Measurements from ENCODE around the gene RAB24.

The RAB24 gene

GRCh38 chr5:177332896-177333260 is 29.4 kb upstream of the RAB24 start:
- no peak for DNase-seq

- DNase-seq, result no peak
Observed at GRCh38 chr5:177332031-177332895, 28.7 kb upstream of the RAB24 start.

GRCh38 chr5:177330991-177331842 is 27.7 kb upstream of the RAB24 start:
- no peak for DNase-seq

GRCh38 chr5:177329883-177330282 is 26.4 kb upstream of the RAB24 start:
- DNase-seq, result no peak

- no peak for DNase-seq
Observed at GRCh38 chr5:177328545-177329231, 25.2 kb upstream of the RAB24 start.

DNA sequence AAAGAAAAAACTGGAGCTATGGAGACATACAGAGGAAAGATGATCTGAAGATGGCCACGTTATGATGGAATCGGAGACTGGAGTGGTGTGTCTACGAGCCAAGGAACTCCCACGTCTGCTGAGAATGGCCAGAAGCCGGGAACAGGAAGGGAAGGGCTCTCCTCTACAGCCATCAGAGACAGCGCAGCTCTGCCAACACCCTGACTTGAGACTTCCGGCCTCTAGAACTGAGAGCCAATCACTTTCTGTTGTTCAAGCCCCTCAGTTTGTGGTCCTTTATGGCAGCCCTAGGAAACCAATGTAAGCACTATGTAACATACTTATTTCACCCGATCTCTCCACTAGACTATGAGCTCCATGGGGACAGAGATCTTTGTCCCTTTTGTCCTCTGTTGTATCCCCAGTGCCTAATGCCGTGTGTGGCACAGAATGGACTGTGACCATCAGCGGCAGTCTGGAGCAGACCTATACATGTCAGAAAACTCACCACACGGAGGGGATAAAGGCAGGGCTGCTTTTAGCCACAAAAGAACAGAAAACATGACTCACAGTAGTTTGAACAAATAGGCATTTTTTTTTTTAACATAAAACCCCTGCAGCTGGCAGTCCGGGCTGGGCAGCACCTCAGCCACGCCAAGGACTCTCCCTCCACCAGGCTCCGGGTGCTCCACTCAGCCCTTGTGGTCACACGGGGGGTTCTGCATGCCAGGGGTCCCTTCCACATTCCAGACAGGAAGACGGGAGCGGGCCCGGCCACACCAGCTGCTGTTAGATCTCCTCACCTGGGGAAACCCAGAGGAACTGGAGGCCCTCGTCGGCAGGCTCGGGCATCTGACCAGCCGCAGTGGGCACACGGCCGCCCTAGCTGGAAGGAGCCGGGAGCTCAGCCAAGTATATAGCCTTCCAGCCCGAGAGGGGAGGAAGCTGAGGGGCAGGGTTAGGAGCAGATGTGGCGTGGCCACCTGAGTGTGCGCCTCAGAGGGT is 24.3 kb upstream of the RAB24 start:
- no peak for DNase-seq

DNA sequence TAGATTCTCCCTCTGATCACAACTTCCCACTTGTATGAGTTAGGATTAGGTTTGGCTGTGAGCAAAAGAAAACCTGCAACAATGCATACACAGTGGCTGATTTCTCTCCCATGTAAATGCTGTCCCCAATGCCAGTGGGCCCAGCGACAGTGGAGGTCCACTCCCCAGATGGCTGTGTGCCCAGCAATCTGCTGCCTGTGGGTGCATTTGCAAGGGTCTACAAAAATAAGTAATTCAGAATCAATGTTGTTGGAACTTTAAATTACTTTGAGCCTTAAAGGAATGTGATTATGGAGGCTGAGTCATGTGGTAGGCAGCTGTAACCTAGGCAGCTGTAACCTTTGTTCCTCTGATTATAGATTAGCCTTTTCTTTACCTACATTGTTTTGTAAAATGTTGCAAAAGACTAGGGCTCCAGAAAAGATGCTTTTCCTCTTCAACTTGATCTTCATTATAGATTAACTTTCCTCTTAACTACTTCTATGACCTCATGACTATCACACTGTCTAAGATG is 22.4 kb upstream of the RAB24 start:
- DNase-seq, result no peak

DNA sequence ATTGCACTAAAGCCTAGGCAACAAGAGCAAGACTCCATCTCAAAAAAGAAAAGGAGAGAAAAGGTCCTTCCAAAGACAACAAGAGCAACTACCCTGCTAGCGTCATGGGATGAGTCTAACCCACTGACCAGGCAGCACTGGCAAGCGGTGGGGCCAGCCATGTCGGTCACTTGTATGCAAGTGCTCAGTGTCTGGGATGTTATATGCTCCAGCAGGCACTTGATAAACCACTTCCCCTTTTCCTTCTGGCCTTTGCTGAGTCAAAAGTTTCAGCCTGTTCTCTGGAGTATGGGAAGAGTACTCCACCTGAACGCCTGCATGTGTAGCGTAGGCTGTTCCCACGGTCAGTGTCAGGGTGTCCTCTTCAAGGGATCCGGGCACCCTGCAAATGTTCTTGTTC is 17.4 kb upstream of the RAB24 start:
- no peak for DNase-seq

DNA sequence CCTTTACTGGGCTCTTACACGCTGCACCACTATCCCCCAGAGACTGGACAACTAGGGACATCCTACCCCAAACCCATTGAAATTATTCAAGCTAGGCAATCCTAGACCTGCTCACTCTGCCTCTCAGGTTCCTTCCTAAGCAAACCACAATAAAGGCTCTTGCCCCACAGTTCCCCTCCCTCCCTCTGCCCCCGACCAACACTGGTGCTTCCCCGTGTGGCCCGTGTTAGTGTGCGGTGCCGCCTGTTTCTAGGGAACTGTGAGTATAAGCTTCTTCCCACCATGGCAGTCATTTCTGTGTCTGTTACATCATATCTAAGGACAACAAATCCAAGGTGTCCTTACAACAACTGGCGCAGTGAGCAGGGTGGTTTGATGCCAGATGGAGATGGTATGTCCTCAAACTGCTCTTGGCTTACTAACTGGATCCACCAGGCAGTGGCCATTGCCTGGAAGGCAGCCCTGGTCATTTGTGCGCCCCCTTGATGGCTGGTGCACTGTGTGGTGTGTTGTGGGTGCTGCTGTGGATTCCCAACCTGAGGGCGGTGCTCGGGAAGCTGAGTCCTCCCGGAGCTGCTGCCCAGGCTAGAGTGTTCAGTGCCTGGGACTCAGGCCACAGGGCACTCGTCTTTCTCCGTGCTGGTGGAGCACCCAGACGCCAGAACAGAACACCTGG is 16.5 kb upstream of the RAB24 start:
- no peak for DNase-seq

GRCh38 chr5:177317959-177318377 is 14.4 kb upstream of the RAB24 start:
- peak; percentile 51 for DNase-seq

GRCh38 chr5:177316005-177316404 is 12.5 kb upstream of the RAB24 start:
- no peak for DNase-seq

DNA sequence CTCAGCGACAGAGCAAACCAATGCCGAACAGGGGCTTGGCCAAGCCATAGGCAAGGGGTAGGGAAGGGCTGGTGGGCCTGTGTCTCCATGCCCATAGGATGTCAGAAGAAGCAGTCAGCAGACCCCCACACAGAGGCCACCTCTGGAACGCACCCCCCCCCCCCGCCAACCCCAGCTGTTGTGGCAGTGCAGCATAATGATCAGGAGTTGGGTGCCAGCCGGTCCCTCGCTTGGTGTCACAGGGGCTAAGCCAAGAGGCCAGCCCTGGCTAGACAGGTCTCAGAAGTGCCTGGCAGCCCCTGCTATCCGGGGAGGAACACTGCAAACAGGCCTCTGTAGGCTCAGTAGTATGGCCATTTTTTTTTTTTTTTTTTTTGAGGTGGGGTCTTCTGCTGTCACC is 11.9 kb upstream of the RAB24 start:
- no peak for DNase-seq

DNA sequence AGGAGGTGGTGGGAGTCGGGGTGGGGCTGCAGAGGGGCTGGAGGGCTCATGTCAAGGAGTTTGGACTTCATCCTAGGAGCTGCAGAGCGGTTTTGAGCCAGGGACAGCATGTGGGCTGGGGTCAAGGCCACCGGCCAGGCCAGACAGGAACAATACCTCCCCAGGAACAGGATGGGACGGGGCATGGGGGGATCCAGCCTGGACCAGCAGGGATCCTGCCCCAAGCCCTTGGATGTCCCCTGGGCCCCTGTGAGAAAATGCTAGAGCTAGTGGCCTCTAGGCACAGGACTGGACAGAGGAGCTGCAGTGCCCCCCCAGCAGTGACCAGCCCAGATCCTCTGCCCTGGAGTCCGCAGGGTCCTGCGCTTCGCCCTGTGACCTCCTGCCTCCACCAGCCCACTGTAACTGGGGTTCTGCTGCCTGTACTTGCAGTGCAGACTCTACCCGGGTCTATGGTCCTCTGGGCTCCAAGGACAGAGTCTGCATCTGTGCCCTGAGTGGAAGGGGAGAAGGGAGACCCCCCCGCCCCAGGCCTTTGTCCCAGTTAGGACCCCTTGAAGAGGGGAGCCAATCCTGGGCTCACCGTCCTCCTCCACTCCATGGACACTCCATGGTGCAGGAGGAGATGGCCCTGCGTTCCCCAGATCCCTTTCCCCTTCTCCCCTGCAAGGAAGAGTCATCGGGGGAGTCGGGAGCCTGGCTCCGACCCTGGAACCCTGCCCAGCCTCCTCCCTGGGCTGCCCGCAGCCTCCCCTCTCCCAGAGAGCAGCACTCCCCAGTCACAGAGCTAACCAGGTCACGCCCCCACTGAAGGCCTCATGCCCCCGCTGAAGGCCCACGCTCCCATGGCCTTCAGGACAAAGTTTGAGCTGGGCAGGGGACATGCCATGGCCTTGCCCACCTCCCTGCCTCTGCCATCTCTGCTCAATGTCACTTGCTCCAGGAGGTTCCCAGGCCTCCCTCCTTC is 11.1 kb upstream of the RAB24 start:
- DNase-seq, result no peak

- DNase-seq, result no peak
Observed at GRCh38 chr5:177313561-177314259, 10.2 kb upstream of the RAB24 start.

DNA sequence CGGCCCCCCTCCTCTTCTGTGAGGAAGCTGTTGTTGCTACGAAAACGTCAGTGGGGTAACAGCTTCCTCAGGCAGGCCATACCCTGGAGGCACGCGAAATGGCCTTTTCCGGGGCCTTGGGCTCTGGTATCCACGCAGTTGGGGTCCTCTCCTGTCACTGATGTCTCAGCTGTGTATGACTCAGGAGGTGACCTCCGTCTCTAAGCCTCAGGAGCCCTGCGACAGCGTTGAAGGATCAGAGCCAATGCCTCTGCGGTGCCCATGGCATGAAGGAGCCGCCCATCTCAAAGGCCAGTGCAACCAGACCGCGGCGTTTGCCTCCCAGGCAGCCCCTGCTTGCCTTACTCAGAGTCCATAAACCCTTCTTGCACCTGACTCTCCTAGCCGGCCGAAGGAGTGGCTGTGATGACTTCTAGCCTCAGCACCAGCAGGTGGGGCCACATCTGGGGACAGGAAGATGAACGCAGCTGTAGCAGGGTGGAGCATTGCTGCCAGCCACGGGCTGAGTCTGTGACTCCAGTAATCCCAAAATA is 9.2 kb upstream of the RAB24 start:
- DNase-seq, result no peak

DNA sequence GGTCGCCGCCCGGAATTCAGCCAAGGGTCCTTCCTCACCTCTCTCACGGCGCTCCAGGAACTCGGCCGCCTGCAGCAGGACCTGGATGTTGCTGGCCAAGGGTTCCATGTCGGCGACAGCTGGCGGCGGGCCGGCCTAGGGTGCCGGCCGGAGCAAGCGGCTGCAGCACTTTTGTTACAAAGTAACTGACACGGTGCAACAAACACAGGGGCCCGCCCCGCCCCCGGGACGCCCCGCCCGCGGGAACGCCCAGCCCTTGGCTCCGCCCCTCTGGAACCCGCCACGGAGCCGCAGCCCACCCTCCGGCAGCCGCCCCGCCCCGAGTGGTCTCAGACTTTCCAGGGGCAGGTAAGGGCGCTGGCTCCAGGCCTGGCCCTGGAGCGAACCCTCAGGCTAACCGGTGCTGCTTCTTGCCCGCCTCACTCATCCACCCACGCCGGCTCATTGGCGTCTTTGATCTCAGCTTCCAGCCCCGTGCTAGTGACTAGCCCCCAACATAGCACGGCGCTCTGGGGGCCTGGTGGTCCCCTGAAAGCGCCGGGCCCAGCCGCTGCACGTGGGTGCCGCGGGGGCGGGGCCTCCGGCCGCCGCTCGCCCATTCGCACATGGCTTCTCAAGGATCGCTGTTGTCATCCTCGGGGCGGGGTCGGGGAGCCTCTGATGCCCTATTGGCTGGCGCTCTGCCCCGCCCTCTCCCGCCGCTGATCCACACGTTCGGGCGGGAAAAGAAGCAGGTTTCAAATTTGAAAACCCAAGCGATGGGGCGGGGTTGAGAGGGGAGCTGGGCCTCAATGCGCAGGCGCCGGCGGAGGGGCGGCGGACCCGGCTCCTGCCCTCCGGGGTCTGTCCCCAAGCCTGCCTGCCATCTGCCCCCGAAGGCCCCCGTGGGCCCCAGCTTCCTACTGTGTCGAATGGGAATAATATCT is 8.5 kb upstream of the RAB24 start, which contains the start of gene MXD3:
Gene MXD3, minus strand, starts transcription at position 176 of the 926 bp plus-strand sequence. Its CDS starts 68 bp downstream, at position 108.
- DNase-seq, result peak; percentile 88

DNA sequence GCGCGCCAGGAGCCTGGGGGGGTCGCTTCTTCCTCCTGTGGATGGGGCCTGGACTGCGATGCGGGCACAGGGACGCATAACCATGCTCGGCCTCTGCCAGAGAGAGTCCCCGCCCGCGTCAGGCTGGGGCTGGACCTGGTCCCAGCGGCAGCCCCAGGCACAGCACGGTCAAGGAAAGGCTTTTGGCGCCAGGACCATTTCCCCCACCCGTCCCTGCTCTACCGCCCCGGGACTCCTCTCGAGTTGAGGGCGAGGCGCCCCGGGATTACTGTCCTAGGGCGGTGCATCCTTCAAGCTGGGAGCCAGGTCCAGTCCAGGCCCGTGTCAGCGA is 7.8 kb upstream of the RAB24 start:
- DNase-seq, result no peak
